K562 (cell line): ENCODE measurements around the gene FCAMR. TPM values are rescaled to one million over a fixed set of nuclear protein-coding genes. Genes with fewer than 3 reads are reported as not detected.
A peak's percentile ranks its signal among the peaks of the same experiment; 100 is the strongest.

Experiments used
- ATAC-seq: fragments of 200-7000 bp; cut with Tn5 transposase; 3 replicates; pipeline ENCODE4 v1.9.1; 2020; ENCODE audit warnings: moderate library complexity
- BruUV-seq: library from RNA; stranded (reverse); fragments of 400-500 nt; replicated peaks from 2 replicates; lab custom pipeline; 2021; lab: Mats Ljungman, UMichigan
- CTCF ChIA-PET: fragments of 300-600 bp; formaldehyde crosslinking; extraction: SDS; loops from one replicate; lab custom pipeline; 2021; ENCODE audit warnings: low intra/inter-chr PET ratio; lab: Yijun Ruan, JAX
- POLR2A ChIA-PET: fragments of 300-600, 350-650 bp; sonication (Branson Sonifier 250); formaldehyde crosslinking; extraction: SDS; loops from one replicate; lab custom pipeline; 2021; ENCODE audit warnings: antibody characterized with exemption, inconsistent platforms; lab: Yijun Ruan, JAX
- DNase-seq, 4 experiments: peaks; one replicate each; pipeline versions ENCODE4 v3.0.0 to v3.0.0-alpha.2; 2011 to 2018; ENCODE audit warnings: low spot score in 3 of 4, mixed read lengths in 3 of 4; ENCODE audit errors: extremely low read depth in 1 of 4
- FAIRE-seq: peaks from 2 replicates; lab custom pipeline; 2011; peaks lifted over from hg19 to GRCh38; lab: Jason Lieb, UNC
- H2AFZ ChIP-seq: 2 replicates; pipeline ENCODE4 v1.6.0; 2011; ENCODE audit warnings: low read depth, low read length, control low read depth, inconsistent platforms
- H3K27ac ChIP-seq: fragments of 200-600 bp; 3 replicates; pipeline ENCODE4 v1.8.0; 2011; ENCODE audit warnings: low read depth, mild to moderate bottlenecking, control low read depth, inconsistent platforms, low read length, moderate library complexity, mixed read lengths; ENCODE audit errors: extremely low read depth
- H3K27me3 ChIP-seq, 2 experiments: fragments of 300-600 bp in 1 of 2; 2 replicates in 1 of 2; 3 replicates in 1 of 2; pipeline versions ENCODE4 v1.6.0 to v1.8.0; 2011; ENCODE audit warnings: inconsistent platforms in 2 of 2, low read length in 2 of 2, mild to moderate bottlenecking in 1 of 2, mixed read lengths in 1 of 2, moderate library complexity in 1 of 2; ENCODE audit not compliant: control insufficient read depth in 2 of 2, insufficient read depth in 2 of 2
- H3K36me3 ChIP-seq: fragments of 300-600 bp; 3 replicates; pipeline ENCODE4 v1.8.0; 2011; ENCODE audit warnings: mild to moderate bottlenecking, low read length, inconsistent platforms; ENCODE audit not compliant: control insufficient read depth, insufficient read depth
- H3K4me1 ChIP-seq, 2 experiments: fragments of 200-600 bp in 1 of 2; replicated peaks in 1 of 2; 2 replicates in 1 of 2; 3 replicates in 1 of 2; pipeline versions ENCODE4 v1.5.1 to v1.8.0; 2011; ENCODE audit warnings: inconsistent platforms in 2 of 2, low read length in 2 of 2, mild to moderate bottlenecking in 1 of 2, mixed read lengths in 1 of 2, moderate library complexity in 1 of 2; ENCODE audit not compliant: control insufficient read depth in 2 of 2, insufficient read depth in 2 of 2
- H3K4me2 ChIP-seq: 2 replicates; pipeline ENCODE4 v1.6.1; 2011; ENCODE audit warnings: low read length, control low read depth, inconsistent platforms, mixed read lengths; ENCODE audit not compliant: insufficient read depth
- H3K4me3 ChIP-seq: fragments of 200-600 bp; sonication (generic), shearing (Covaris generic); 2 replicates; pipeline ENCODE4 v1.5.1; 2016; ENCODE audit warnings: control low read depth, inconsistent platforms
- H3K79me2 ChIP-seq: fragments of 200-600 bp; 3 replicates; pipeline ENCODE4 v1.8.0; 2011; ENCODE audit warnings: low read length, inconsistent platforms; ENCODE audit not compliant: control insufficient read depth, insufficient read depth
- H3K9ac ChIP-seq, 2 experiments: 2 replicates each; pipeline versions ENCODE4 v1.6.0 to v1.6.1; 2011; ENCODE audit warnings: low read depth in 2 of 2, low read length in 2 of 2, control low read depth in 1 of 2, inconsistent platforms in 1 of 2, mild to moderate bottlenecking in 1 of 2, mixed read lengths in 1 of 2; ENCODE audit not compliant: insufficient read depth in 1 of 2
- H3K9me1 ChIP-seq: one replicate; pipeline ENCODE4 v1.6.0; 2011; ENCODE audit warnings: inconsistent platforms, mild to moderate bottlenecking, low read length, moderate library complexity; ENCODE audit not compliant: control insufficient read depth, insufficient read depth
- H3K9me3 ChIP-seq: replicated peaks from 2 replicates; pipeline ENCODE4 v1.5.1; 2011; ENCODE audit warnings: low read depth, low read length, inconsistent platforms; ENCODE audit not compliant: control insufficient read depth, insufficient read depth
- H4K20me1 ChIP-seq: replicated peaks from 2 replicates; pipeline ENCODE4 v1.6.1; 2011; ENCODE audit warnings: low read length, inconsistent platforms, mixed read lengths; ENCODE audit not compliant: control insufficient read depth, insufficient read depth
- ADNP ChIP-seq: fragments of 200-800 bp; sonication (Bioruptor generic); IDR thresholded peaks from 2 replicates; pipeline ENCODE4 v1.6.1; 2016; ENCODE audit warnings: missing genetic modification characterization, missing compliant biosample characterization
- BCOR ChIP-seq: fragments of 450-650 bp; IDR thresholded peaks from 2 replicates; pipeline ENCODE4 v1.6.1; 2016
- CBX1 ChIP-seq: sonication (generic); IDR thresholded peaks from 2 replicates; pipeline ENCODE4 v1.6.1; 2016; ENCODE audit warnings: antibody characterized with exemption, low read depth, mild to moderate bottlenecking
- CBX3 ChIP-seq, 2 experiments: IDR thresholded peaks; 1 replicate in 1 of 2; 2 replicates in 1 of 2; pipeline ENCODE4 v1.6.1; 2012; ENCODE audit warnings: inconsistent platforms in 2 of 2, low read length in 2 of 2, borderline replicate concordance in 1 of 2, control low read depth in 1 of 2
- CEBPB ChIP-seq: fragments of 450-650 bp; IDR thresholded peaks from 2 replicates; pipeline ENCODE4 v1.6.1; 2016; ENCODE audit warnings: missing genetic modification characterization, missing compliant biosample characterization
- CHD4 ChIP-seq: fragments of 200-600 bp; sonication (generic); IDR thresholded peaks from 3 replicates; pipeline ENCODE4 v1.6.1; 2012; ENCODE audit warnings: low read depth, mild to moderate bottlenecking, mixed read lengths, low read length, inconsistent platforms; ENCODE audit not compliant: insufficient read depth, insufficient replicate concordance, poor library complexity, severe bottlenecking
- DMBX1 ChIP-seq: fragments of 250-450 bp; sonication (Bioruptor Pico); IDR thresholded peaks from 2 replicates; pipeline ENCODE4 v1.8.0; 2022; ENCODE audit warnings: inconsistent platforms, mild to moderate bottlenecking, moderate library complexity, borderline replicate concordance
- GABPB2 ChIP-seq: fragments of 250-450 bp; sonication (Bioruptor Pico); conservative IDR thresholded peaks from 2 replicates; pipeline ENCODE4 v1.5.1; 2021; ENCODE audit warnings: mild to moderate bottlenecking
- HDAC2 ChIP-seq: fragments of 450-650 bp; IDR thresholded peaks from 2 replicates; pipeline ENCODE4 v1.6.1; 2016; ENCODE audit warnings: mild to moderate bottlenecking
- KDM1A ChIP-seq, 2 experiments: fragments of 450-650 bp; IDR thresholded peaks; 2 replicates each; pipeline ENCODE4 v1.6.1; 2016; ENCODE audit warnings: mild to moderate bottlenecking in 2 of 2
- MECOM ChIP-seq: fragments of 250-450 bp; sonication (Bioruptor Pico); IDR thresholded peaks from 2 replicates; pipeline ENCODE4 v1.8.0; 2022; ENCODE audit warnings: inconsistent platforms
- MTF1 ChIP-seq: fragments of 250-450 bp; sonication (Bioruptor Pico); IDR thresholded peaks from 2 replicates; pipeline ENCODE4 v1.9.0; 2021; ENCODE audit warnings: moderate library complexity, mild to moderate bottlenecking, inconsistent platforms, borderline replicate concordance
- PTBP1 ChIP-seq: fragments of 200-400 bp; formaldehyde crosslinking; IDR thresholded peaks from 2 replicates; pipeline ENCODE4 v1.6.1; 2017; ENCODE audit warnings: low read depth, low read length
- PURB ChIP-seq: sonication (generic); formaldehyde crosslinking; IDR thresholded peaks from 2 replicates; pipeline ENCODE4 v1.9.0; 2021; ENCODE audit warnings: low read depth, mild to moderate bottlenecking, missing genetic modification reagents
- RBM25 ChIP-seq: fragments of 200-400 bp; formaldehyde crosslinking; IDR thresholded peaks from 2 replicates; pipeline ENCODE4 v1.6.1; 2018; ENCODE audit warnings: low read length, low read depth, moderate library complexity; ENCODE audit not compliant: severe bottlenecking
- RCOR1 ChIP-seq, 2 experiments: IDR thresholded peaks; 2 replicates each; pipeline ENCODE4 v1.6.1; 2012; ENCODE audit warnings: low read depth in 2 of 2, low read length in 2 of 2, borderline replicate concordance in 1 of 2, improper control_type of control experiment in 1 of 2
- SAFB2 ChIP-seq: fragments of 200-400 bp; formaldehyde crosslinking; IDR thresholded peaks from 2 replicates; pipeline ENCODE4 v1.6.1; 2018; ENCODE audit warnings: borderline replicate concordance, low read length, low read depth, moderate library complexity; ENCODE audit not compliant: severe bottlenecking
- SMARCA5 ChIP-seq: fragments of 450-650 bp; IDR thresholded peaks from 2 replicates; pipeline ENCODE4 v1.6.1; 2016
- ZNF75A ChIP-seq: fragments of 450-650 bp; formaldehyde crosslinking; IDR thresholded peaks from 2 replicates; pipeline ENCODE4 v1.4.0; 2020; ENCODE audit warnings: mild to moderate bottlenecking
- WGBS: fragments of 100-300 bp; shearing (Covaris generic); methylation state at CpG from one replicate; pipeline ENCODE4 v1.1.6; 2016; ENCODE audit warnings: low coverage, mixed read lengths; ENCODE audit not compliant: insufficient coverage; ENCODE audit errors: missing lambda C conversion rate; 5-methylcytosine and 5-hydroxymethylcytosine counted together
- in situ Hi-C: fragments of 300-500 bp; cut with MboI; formaldehyde crosslinking; loops from 4 replicates; pipeline ENCODE4 v1.15.0; 2018; ENCODE audit warnings: inconsistent platforms, mixed read lengths
- intact Hi-C: fragments of 100-400 bp; cut with micrococcal nuclease; formaldehyde crosslinking; loops from 2 replicates; pipeline ENCODE4 v1.14.2; 2022
- polyA plus RNA-seq, 8 experiments: library from polyadenylated mRNA; depleted of rRNA in 4 of 8; stranded (reverse) in 5 of 8; unstranded in 3 of 8; fragments of >200 nt; fragmentation: Nextera tagmentation in 2 of 8; fragmentation: Illumina TruSeq in 1 of 8; extraction: Ambion mirVana in 2 of 8; extraction: Trizol in 1 of 8; gene quantifications; 2 replicates each; pipeline versions ENCODE4 v1.2.1 to v1.2.3, GENCODE V29; 2011 to 2014; ENCODE audit warnings: inconsistent platforms in 1 of 8, missing spikeins in 1 of 8
- total RNA-seq, 7 experiments: library from RNA; depleted of rRNA in 6 of 7; stranded (reverse); fragments of >200 nt in 6 of 7; fragmentation: Illumina TruSeq in 2 of 7; extraction: Trizol in 2 of 7; gene quantifications; 2 replicates each; pipeline versions ENCODE4 v1.2.1 to v1.2.3, GENCODE V29; 2011 to 2021; ENCODE audit warnings: low replicate concordance in 1 of 7
- TF ChIP-seq, protein P1 (sequence below): IDR thresholded peaks from 3 replicates; pipeline ENCODE4 v1.6.1; 2011; ENCODE audit warnings: borderline replicate concordance, mild to moderate bottlenecking; ENCODE audit not compliant: insufficient read length, insufficient read depth

FCAMR gene
- total and polyA plus RNA-seq, 9 of the 15 experiments (the other 6 are each of a cell fraction or from before 2014, with no cell fraction given) = not detected

DNA sequence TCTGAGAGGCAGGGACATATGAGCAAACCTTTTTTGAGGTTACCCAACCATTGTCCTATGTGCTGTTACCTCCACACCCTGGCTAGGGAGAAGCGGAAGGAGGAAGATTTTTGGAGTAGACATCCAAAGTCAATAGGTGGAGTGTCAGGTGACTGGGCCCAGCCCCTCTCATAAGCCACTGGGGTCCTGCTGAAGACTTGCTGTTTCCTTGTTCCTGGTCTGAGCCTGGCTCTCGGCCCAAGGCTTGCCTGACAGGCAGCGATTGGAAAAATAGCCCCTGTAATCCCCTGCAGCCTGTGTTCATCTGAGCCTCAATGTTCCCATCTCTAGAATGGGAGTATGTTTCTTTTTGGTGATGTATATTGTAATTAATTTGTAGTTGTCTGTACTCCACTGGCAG lies 17.1 kb downstream of the FCAMR start:
- no peak for ATAC-seq
- H3K4me3 ChIP-seq = no peak overlapping the region
- FAIRE-seq = no peak

More for the DNA sequence above, 17.1 kb downstream of the FCAMR start:
- Histone ChIP-seq H3K79me2 (no peaks in the 10 kb centered on the region), H3K4me1 (peaks cover 6 to 22% of the 10 kb centered on the region in 2 experiments; a peak in 4 of 5 replicates), H3K9me3 (no peaks in the 10 kb centered on the region), H3K36me3 (no peaks in the 10 kb centered on the region), H3K4me2 (no peak overlapping the region), H4K20me1 (no peaks in the 10 kb centered on the region), H3K27ac (no peak overlapping the region)
- no TSS peak for BruUV-seq
- WGBS = 24% methylated on average over 3 of the region's 3 CpGs
- in situ Hi-C loops = no loop called here
- DNase-seq = peak in 1 of 4 experiments; percentile 27
- intact Hi-C loops = no loop called here
- TF ChIP-seq SMARCA5 = peak; percentile 79
- TF ChIP-seq PURB (CRISPR knock-in tag) = no peak
- TF ChIP-seq SAFB2 = no peak
- peak; percentile 82; the same call in 1 of the 2 replicates for TF ChIP-seq HDAC2
- no peak for TF ChIP-seq MECOM (CRISPR knock-in tag)
- TF ChIP-seq CEBPB (tag) = no peak
- TF ChIP-seq KDM1A (IDR thresholded peaks at IDR 0.05) = peak; percentile 79 to 82
- peak; percentile 97 for TF ChIP-seq BCOR
- TF ChIP-seq, protein P1, sequence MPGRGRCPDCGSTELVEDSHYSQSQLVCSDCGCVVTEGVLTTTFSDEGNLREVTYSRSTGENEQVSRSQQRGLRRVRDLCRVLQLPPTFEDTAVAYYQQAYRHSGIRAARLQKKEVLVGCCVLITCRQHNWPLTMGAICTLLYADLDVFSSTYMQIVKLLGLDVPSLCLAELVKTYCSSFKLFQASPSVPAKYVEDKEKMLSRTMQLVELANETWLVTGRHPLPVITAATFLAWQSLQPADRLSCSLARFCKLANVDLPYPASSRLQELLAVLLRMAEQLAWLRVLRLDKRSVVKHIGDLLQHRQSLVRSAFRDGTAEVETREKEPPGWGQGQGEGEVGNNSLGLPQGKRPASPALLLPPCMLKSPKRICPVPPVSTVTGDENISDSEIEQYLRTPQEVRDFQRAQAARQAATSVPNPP = no peak
- peak in 1 of 2 experiments; percentile 77; a peak in 3 of 4 replicates for TF ChIP-seq RCOR1 (IDR thresholded peaks at IDR 0.05; ENCODE audit: borderline replicate concordance in 1 of 2, low read depth in 2 of 2, low read length in 2 of 2)
- no peak for TF ChIP-seq DMBX1 (CRISPR knock-in tag)
- peak; percentile 94 for TF ChIP-seq CHD4
- TF ChIP-seq CBX1 = peak; percentile 55; the same call in 1 of the 2 replicates
- TF ChIP-seq CBX3 (IDR thresholded peaks at IDR 0.05; ENCODE audit: borderline replicate concordance in 1 of 2, low read length in 2 of 2) = peak in 1 of 2 experiments; percentile 36; a peak in 1 of 3 replicates
- no peak for TF ChIP-seq ZNF75A (CRISPR knock-in tag)
- 0 out of 2 replicates have a peak, but pooled peaks have one; percentile 57 for TF ChIP-seq PTBP1
- peak; percentile 84 for TF ChIP-seq RBM25
- TF ChIP-seq ADNP (tag) = peak; percentile 91
- TF ChIP-seq MTF1 (CRISPR knock-in tag) = no peak
- no peak for TF ChIP-seq GABPB2 (CRISPR knock-in tag)
- TF ChIP-seq, all 486 proteins: peak for 11
- H3K9me1 ChIP-seq = no peaks in the 10 kb centered on the region
- ChIA-PET POLR2A (interaction anchor here (1.0 to 2.9 kb wide), 4 partner anchors 10 to 21 kb away, joined by 3 to 14 read pairs (median 7); no protein-coding TSS in a partner anchor), CTCF (no interaction called here)
- H3K9ac ChIP-seq = no peak overlapping the region
- no peak overlapping the region for H2AFZ ChIP-seq
- no peaks in the 10 kb centered on the region for H3K27me3 ChIP-seq
